CD4-positive, alpha-beta T cell treated with Interleukin-10 for 1 hour (primary cell): ENCODE results near the gene DUS1L.

Experiments
- DNase-seq: peaks from one replicate; pipeline ENCODE4 v3.0.0-alpha.2; 2020

DUS1L gene

DNA sequence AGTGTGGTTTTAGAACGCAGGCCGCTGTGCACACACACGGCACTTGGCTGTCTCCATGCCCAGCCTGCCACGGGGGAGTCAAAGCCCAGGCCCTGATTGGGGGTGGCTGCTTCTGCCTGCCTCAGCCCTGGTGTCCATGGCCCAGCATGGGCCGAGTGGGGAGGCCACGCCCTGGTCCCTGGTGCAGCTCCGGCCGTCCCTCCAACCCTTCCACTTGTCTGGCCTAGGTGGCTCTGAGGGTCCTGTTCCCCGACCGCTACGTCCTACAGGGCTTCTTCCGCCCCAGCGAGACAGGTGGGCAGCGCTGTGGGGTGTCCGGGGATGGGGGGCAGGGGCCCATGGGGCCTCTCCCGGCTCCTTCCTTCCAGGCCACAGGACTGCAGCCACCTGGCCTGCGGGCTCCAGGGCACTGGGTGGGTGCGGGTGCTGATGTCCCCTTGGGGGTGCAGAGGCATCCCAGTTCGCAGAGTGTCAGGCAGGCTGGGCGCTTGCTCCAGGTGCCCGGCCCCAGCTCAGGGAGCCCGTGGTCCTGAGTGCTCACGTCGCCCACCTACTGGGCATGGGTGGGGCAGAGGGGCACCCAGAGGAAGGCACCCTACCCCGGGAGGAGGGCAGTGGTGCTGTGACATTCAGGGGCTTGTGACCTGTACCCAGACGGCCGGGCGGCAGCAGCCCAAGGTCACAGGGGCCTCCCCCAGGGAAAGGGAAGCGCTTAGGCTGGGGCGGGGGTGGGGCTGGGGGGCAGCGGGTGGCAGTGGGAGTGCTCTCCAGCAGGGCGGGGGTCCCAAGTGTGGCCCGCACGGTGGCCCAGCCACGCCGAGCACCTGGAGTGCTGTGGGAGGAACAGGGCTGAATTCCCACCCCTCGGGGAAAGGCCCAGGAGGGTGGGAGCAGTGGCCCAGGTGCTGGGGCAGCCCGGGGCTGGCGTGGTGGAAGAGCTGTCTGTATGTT lies 54.8 kb downstream of the DUS1L start:
- DNase-seq = no peak

DNA sequence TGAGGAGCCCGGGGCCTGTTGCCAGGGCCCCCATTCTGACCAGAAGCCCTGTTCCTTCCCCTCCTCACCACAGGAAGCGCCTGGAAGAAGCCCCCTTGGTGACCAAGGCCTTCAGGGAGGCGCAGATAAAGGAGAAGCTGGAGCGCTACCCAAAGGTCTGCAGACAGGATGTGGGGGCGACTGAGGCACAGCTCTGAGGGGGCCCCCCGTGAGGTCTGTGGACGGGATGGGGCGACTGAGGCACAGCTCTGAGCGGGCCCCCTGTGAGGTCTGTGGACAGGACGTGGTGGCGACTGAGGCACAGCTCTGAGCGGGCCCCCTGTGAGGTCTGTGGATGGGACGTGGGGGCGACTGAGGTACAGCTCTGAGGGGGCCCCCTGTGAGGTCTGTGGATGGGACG lies 56.2 kb downstream of the DUS1L start:
- no peak for DNase-seq

- no peak for DNase-seq
These were observed 56.6 kb downstream of the DUS1L start for GRCh38 chr17:82008941-82009405.

DNA sequence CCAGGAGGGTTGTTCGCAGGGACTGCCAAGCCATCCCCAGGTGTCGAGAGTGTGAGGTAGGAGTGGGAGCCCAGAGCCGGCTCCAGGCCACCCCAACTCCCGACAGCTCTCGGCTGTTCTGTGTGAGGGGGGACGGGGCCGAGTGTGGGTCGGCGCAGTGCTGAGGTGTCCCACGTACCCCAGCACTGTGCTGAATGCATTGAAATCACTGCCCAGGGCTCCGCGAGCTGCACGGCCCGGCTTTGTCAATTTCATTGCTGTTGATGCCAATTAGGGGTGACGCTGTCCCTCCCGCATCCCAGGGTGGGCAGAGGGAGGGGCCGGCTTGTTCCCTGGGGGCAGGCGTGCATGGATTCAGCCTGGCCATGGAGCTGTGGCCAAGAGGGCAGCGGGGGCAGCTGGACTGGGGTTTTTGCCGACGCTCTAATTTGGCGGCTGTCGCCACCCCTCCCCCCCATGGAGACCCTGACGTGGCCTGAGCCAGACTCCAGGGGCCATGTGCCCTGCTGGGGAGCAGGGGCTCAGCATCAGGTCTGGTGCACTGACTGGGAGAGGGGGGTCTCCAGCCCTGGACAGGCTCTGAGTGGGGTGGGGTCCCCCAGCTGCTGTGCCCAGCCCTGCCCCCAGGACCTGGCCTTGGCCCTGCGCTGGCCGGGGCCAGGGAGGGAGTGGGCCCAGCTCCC lies 57.2 kb downstream of the DUS1L start:
- no peak for DNase-seq
